GM06990 (cell line): ENCODE results near the gene WNT2B.

Experiments
- DNase-seq: peaks from one replicate; pipeline ENCODE4 v3.0.0-alpha.2; 2011; ENCODE audit not compliant: insufficient read length; ENCODE audit errors: extremely low read depth
- H3K27me3 ChIP-seq: replicated peaks from 2 replicates; pipeline ENCODE4 v1.6.0; 2011; ENCODE audit warnings: low read length; ENCODE audit not compliant: control insufficient read depth, insufficient read depth
- H3K36me3 ChIP-seq: 2 replicates; pipeline ENCODE4 v1.5.1; 2011; ENCODE audit warnings: low read length; ENCODE audit not compliant: control insufficient read depth, insufficient read depth
- H3K4me3 ChIP-seq: replicated peaks from 2 replicates; pipeline ENCODE4 v1.5.1; 2011; ENCODE audit warnings: low read depth, mild to moderate bottlenecking, control low read depth, low read length
- TF ChIP-seq, protein P1 (sequence below): IDR thresholded peaks from 2 replicates; pipeline ENCODE4 v1.5.1; 2011; ENCODE audit warnings: low read length, control low read depth, mild to moderate bottlenecking, inconsistent platforms; ENCODE audit not compliant: insufficient read depth, poor library complexity, severe bottlenecking

Gene WNT2B

DNA sequence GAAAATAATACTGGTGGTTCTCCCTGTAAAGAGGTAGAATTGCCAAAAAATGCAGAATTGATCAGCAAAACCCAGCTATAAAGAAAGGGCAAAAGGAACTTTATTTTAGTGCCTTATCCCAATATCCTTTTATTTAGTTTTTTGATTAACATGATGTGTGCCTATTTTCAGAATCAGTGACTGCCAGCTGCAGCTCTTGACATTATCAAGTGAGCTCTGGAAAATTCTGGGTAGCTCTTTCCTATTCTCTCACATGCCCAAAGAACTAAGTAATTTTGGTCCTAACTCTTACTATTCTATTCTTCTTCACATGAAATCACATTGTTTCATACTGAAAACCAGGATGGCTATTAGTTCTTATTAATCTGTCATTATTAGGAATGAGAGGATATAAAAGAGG, 22.1 kb downstream of the WNT2B start:
- no peak overlapping the region for H3K4me3 ChIP-seq
- TF ChIP-seq, protein P1, sequence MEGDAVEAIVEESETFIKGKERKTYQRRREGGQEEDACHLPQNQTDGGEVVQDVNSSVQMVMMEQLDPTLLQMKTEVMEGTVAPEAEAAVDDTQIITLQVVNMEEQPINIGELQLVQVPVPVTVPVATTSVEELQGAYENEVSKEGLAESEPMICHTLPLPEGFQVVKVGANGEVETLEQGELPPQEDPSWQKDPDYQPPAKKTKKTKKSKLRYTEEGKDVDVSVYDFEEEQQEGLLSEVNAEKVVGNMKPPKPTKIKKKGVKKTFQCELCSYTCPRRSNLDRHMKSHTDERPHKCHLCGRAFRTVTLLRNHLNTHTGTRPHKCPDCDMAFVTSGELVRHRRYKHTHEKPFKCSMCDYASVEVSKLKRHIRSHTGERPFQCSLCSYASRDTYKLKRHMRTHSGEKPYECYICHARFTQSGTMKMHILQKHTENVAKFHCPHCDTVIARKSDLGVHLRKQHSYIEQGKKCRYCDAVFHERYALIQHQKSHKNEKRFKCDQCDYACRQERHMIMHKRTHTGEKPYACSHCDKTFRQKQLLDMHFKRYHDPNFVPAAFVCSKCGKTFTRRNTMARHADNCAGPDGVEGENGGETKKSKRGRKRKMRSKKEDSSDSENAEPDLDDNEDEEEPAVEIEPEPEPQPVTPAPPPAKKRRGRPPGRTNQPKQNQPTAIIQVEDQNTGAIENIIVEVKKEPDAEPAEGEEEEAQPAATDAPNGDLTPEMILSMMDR: no peak
- H3K36me3 ChIP-seq: no peaks in the 10 kb centered on the region
- DNase-seq: no peak
- no peaks in the 10 kb centered on the region for H3K27me3 ChIP-seq

DNA sequence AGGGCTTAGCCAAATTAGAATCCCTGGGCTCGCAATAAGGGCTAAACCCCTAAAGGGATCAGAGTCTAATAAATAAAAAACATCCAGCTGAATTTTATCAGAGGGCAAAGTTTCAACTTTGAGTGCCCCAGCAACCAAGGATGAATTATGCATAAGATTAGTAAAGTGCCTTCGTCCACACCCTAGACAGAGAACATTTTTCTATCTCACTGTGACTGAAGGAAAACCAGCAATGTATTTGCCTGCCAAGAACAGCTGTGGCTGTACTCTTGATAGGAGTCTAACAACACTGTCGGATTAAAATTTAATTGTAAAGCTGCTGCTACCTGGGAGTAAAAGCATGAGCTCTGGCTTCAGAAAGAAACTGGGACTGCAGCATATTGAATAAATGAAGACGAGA, 23.3 kb downstream of the WNT2B start:
- Histone ChIP-seq H3K36me3 (no peaks in the 10 kb centered on the region), H3K4me3 (no peak overlapping the region), H3K27me3 (no peaks in the 10 kb centered on the region)
- TF ChIP-seq, protein P1: no peak
- no peak for DNase-seq

DNA sequence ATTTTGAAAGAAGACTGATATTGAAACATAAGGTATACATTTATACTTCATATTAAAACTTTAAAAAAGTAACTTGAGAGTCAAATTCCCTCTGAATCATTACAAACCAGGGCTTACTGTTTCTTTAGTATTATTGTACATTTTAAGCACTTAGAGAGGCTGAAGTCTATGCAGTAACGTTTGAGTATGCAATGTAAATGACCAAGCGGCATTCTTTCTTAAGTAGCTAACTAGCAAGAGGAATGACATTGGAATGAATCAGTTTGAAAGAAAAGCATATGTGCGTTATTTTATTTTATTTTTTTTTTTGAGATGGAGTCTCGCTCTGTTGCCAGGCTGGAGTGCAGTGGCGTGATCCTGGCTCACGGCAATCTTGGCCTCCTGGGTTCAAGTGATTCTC, 24.3 kb downstream of the WNT2B start:
- Histone ChIP-seq H3K27me3 (no peaks in the 10 kb centered on the region), H3K36me3 (no peaks in the 10 kb centered on the region), H3K4me3 (no peak overlapping the region)
- TF ChIP-seq, protein P1: no peak
- DNase-seq: no peak

DNA sequence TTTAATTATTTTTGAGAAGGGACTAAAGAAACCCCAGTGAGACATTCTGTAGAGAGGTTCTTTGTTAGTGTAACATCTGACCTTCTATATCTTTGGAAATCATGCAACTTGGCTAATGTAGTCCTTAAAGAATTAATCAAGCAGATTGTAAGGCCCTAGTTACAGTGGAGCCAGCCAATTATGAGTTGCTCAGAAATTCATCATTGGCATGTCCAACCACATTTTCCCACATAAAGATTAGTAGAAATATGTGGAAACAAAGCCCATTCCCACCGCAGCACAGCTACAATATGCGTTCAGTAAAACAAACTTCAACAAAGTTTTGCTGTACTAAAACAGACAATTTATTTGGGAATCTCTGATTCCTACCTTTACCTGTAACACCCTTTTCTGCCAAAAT, 27.8 kb downstream of the WNT2B start:
- no peak for DNase-seq
- TF ChIP-seq, protein P1: no peak
- Histone ChIP-seq H3K36me3 (no peaks in the 10 kb centered on the region), H3K27me3 (no peaks in the 10 kb centered on the region), H3K4me3 (no peak overlapping the region)

DNA sequence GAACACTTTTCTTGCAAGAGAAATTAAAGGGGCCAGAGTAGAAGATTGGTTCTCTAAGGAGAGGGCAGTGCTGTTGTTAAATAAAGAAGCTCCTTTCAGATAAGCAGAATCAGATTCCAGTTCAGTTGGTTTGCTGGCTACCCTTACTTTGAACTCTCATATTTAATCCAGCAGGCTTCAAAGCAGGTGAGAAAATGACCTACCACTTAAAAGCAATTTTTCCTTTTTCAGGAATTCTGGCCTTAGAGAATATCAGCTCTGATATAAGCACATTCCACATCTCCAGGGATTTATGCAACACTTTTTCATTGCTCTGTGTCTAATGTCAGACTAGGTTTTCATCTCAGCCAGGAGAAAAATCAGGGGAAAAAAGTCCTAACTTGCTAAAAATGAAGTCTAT, 28.7 kb downstream of the WNT2B start:
- Histone ChIP-seq H3K4me3 (no peak overlapping the region), H3K27me3 (no peaks in the 10 kb centered on the region), H3K36me3 (no peaks in the 10 kb centered on the region)
- DNase-seq: no peak
- TF ChIP-seq, protein P1: no peak

DNA sequence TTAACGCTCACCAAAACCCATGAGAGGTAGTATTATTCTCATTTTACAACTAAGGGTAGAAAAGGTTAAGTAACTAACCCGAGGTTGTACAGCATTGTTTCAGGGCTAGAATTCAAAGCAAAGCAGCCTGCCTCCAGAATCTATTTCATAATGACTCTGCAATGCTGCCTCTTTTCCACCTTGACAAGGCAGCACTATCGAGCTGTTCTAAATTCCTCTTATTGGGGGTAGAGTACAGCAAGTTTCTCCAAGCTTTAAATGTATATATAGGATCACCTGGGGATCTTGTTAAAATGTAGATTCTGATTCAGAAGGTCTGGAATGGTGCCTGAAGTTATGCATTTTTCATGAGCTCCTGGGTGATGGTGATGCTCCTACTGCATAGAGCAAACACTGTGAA, 30.1 kb downstream of the WNT2B start:
- Histone ChIP-seq H3K27me3 (no peaks in the 10 kb centered on the region), H3K36me3 (no peaks in the 10 kb centered on the region), H3K4me3 (no peak overlapping the region)
- no peak for DNase-seq
- TF ChIP-seq, protein P1: no peak
